GM12875 (cell line): ENCODE data around the gene KLF6.

ENCODE experiments used
- H3K4me3 ChIP-seq: one replicate; pipeline ENCODE4 v1.5.1; 2011; ENCODE audit warnings: low read depth, low read length, control low read depth
- CTCF ChIP-seq: IDR thresholded peaks from 2 replicates; pipeline ENCODE4 v1.5.1; 2011; ENCODE audit warnings: low read depth, mild to moderate bottlenecking, control low read depth, inconsistent platforms, low read length, moderate library complexity, borderline replicate concordance; ENCODE audit not compliant: insufficient read depth

KLF6 gene

GRCh38 chr10:3760083-3760482 is 24.9 kb downstream of the KLF6 start:
- TF ChIP-seq CTCF: no peak
- H3K4me3 ChIP-seq: no peak overlapping the region

GRCh38 chr10:3759397-3759796 is 25.6 kb downstream of the KLF6 start:
- TF ChIP-seq CTCF: no peak
- no peak overlapping the region for H3K4me3 ChIP-seq

GRCh38 chr10:3758491-3758970 is 26.5 kb downstream of the KLF6 start:
- no peak overlapping the region for H3K4me3 ChIP-seq
- no peak for TF ChIP-seq CTCF

GRCh38 chr10:3757638-3758490 is 27.1 kb downstream of the KLF6 start:
- no peak overlapping the region for H3K4me3 ChIP-seq
- TF ChIP-seq CTCF: no peak

- no peak overlapping the region for H3K4me3 ChIP-seq
- TF ChIP-seq CTCF: no peak
Observed at GRCh38 chr10:3757250-3757637, 27.8 kb downstream of the KLF6 start.

GRCh38 chr10:3756360-3756740 is 28.7 kb downstream of the KLF6 start:
- no peak for TF ChIP-seq CTCF
- H3K4me3 ChIP-seq: no peak overlapping the region

- no peak for TF ChIP-seq CTCF
- no peak overlapping the region for H3K4me3 ChIP-seq
Observed at GRCh38 chr10:3755440-3756359, 29.3 kb downstream of the KLF6 start.
